NCI-H2196 treated with DMSO at 0.1 percent for 48 hours (cell line): ENCODE results near the gene ATP8B3.

Experiments used
- DNase-seq: peaks from one replicate; lab custom pipeline; 2025; ENCODE audit not compliant: unreplicated experiment; lab: John Stamatoyannopoulos, UW

ATP8B3 gene

GRCh38 chr19:1851654-1852580, 39.8 kb upstream of the ATP8B3 start:
- DNase-seq = no peak

DNA sequence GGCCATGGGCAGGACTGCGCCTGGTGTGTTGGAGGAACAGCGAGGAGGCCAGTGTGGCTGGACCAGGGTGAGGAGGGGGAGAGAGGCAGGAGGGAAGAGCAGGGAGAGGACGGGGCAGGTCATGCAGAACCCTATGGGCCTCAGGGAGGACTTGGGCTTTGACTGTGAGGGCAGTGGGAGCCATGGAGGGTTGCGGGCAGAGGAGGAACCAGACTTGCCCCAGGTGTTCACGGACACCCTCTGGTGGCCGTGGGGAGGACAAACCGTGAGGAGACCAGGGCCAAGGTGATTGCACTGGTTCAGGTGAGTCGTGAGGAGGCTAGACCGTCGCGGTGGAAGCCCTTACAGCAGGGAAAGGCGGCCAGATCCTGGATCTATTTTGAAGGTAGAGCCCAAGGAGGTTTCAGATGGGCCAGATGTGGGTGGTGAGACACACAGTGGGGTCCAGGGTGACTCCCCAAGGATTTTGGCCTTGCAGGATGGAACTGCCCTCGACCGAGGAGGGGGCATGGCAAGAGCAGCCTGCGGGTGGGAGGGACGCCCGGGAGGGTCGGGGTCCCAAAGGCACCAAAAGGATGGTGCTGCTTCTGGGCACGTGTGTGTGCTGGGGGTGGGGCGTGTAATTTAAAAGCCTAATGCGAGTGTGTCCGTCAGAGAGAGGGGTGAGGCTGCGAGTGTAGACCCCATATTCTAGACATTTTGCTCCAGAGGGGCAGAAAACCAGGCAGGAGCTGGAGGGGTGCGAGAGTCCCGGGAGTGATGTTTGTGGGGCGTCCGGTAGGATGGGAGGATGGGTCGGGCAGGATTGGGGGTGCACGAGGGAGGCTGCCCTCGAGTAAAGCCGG, 39.0 kb upstream of the ATP8B3 start:
- DNase-seq = no peak

DNA sequence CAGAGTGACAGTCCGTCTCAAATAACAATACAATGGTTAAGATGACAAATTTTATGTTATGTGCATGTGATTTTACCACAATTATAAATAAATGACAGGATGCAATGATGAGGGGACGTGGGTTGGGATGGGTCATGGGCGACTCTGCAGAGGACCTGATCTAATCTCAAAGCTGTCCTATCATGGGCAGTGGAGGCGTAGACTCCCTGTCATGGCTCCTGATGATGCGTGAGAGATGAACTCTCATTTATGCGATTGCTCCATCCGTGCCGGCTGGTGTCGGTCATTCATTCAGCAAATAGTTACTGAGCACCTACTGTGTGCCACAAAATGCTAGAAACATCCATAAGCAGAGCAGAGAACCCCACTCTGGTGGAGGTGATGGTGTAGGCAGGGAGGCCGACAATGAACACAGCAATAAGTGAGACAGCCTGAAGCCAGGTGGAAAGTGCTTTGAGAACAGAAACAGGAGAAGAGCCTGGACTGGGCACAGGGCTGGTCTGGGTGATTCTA, 37.9 kb upstream of the ATP8B3 start:
- DNase-seq = no peak

- DNase-seq = no peak
Measured at GRCh38 chr19:1849132-1849474, 37.0 kb upstream of the ATP8B3 start.

DNA sequence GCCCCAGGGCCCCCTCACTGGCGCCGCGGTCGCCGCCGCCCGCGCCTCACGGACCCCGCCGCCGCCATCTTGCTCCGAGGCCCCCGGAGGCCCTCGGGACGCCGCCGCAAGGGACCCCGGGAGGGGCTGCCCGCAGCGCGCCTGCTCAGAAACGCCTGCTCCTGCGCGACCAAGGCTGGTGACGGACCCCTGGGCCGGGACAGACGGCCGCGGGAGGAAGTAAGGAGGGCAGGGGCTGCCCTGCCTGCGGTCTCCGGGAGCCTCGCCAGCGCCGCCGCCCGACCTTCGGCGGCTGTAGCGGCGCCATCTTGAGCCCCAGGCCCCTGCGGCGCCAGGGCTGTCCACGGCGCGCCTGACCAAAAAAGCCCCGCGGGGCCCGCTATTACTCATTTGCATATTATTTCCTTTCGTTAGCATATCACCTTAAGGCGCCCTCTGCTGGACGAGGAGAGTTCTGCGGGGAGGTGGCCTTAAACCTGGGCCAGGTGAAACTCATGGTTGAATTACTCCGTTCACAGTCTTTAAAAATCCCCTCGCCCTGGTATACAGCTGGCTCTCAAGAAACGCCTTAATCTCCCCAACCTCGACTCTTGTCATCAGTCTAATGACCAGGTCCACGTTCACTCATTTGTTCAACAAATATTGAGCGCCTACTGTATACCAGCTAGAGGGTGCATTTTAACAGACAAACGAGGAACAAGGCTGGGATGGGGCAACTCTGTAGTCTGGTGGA, 36.5 kb upstream of the ATP8B3 start, which contains the start of gene REXO1:
Gene REXO1 (minus strand): TSS at position 85 of the 733 bp plus-strand sequence. CDS start 125 bp downstream, outside the sequence.
- peak; percentile 83 for DNase-seq

GRCh38 chr19:1847684-1848398, 35.8 kb upstream of the ATP8B3 start:
- DNase-seq = no peak

DNA sequence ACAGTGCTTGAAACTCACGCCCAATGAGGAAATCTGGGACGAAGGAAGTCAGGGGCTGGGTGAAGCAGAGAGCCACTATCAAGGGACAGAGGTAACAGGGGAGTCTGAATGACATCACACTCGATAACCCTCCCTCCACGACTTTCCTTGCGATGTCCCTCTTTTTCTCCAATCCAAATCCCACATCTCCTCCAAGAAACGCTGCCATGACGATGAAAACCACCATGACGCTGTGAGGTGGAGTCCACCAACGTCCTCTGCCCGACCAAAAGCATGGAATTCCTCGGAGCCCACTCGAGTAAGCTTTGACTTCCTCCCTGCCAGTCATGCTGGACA, 35.2 kb upstream of the ATP8B3 start:
- no peak for DNase-seq

GRCh38 chr19:1846517-1847204, 34.6 kb upstream of the ATP8B3 start:
- DNase-seq = no peak

DNA sequence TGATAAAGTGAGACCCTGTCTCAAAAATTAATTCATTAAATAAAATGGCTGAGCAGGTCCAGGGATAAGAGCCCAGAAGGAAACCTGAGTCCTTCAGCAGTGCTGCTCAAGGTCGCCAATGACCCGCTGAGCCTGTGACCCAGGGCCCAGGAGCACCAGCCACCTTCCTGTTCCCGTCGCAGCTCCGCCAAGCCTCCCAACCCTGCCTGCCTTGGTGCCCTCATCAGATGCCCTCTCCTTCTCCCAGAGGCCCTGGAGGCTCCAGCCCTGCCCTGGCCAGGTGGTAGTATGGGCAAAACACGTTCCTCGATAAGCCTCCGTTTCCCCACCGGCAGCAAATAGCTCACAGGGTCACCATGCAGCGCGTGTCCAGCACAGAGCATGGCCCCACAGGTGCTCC, 33.6 kb upstream of the ATP8B3 start:
- no peak for DNase-seq

DNA sequence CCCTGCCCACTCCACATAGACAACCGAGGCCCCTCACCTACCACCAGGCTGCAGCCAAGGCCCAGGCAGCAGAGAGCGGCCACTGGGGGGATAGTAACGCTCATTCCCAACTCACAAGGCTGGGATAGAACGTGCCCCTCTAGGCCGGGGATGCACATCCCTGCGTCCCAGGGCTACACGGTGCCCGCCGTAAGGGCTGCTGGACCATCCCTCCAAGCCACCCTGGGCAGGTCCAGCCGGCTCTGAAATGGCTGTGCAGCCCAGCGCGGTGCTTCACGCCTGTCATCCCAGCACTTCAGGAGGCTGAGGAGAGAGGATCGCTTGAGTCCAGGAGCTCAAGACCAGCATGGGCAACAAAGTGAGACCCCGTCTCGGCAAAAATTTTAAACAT, 33.0 kb upstream of the ATP8B3 start:
- DNase-seq = no peak

DNA sequence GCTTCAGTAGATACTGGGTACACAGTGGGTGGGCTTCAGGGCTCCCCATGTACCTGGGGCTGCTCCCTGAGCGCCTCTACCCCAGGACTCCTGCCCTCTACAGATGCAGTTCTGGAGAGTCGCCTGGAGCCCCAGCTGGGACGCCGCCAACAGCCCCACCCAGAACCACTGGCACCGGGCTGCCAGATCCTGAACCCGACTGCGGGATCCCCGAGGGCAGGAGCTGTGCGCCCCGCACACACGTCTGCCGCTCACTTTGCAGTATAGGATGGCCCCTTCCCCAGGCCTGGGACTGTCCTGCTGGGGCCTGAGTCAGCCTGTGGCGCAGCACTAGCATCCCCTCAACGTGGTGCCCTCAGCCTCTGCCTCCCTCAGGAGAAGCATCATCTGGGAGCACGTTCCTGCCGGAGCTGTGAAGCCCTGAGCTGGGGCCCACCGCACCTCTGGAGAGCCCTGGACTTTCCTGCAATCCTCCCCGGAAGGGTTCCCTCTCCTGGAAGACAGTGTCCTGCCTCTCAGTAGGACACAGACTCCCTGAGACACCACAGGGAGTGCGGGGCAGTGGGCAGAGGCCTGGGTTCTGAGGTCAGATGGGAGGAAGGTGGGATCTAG, 32.5 kb upstream of the ATP8B3 start:
- no peak for DNase-seq

GRCh38 chr19:1843646-1844394, 31.7 kb upstream of the ATP8B3 start:
- no peak for DNase-seq

- DNase-seq = no peak
Measured at GRCh38 chr19:1843116-1843515, 31.0 kb upstream of the ATP8B3 start.

GRCh38 chr19:1841209-1841924, 29.3 kb upstream of the ATP8B3 start:
- no peak for DNase-seq

DNA sequence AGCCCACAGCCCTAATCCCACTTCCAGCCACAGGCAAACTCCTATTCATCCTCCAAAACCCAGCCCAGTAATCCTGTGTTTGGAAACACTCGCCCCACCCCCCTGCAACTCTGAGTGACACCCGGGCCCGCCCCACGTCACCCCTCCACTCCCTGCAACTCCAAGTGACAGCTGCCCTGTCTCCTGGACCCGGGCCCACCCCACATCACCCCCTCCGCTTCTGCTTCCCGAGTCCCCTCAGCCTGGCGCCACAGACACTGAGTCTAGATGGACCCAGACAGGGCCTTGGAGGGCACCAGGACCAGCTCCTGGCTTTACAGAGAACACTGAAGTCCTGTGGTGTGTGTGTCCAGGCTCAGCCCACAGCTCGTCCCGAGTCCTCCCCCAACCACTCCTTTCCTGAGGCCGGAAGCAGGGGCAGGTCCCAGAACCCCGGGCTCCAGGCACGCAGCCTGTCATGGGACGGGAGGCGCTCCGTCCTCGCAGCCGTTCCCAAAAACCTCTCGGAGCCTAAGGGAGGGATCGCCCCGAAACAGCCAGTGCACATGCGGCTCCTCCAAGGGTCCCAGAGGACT, 28.6 kb upstream of the ATP8B3 start:
- no peak for DNase-seq

DNA sequence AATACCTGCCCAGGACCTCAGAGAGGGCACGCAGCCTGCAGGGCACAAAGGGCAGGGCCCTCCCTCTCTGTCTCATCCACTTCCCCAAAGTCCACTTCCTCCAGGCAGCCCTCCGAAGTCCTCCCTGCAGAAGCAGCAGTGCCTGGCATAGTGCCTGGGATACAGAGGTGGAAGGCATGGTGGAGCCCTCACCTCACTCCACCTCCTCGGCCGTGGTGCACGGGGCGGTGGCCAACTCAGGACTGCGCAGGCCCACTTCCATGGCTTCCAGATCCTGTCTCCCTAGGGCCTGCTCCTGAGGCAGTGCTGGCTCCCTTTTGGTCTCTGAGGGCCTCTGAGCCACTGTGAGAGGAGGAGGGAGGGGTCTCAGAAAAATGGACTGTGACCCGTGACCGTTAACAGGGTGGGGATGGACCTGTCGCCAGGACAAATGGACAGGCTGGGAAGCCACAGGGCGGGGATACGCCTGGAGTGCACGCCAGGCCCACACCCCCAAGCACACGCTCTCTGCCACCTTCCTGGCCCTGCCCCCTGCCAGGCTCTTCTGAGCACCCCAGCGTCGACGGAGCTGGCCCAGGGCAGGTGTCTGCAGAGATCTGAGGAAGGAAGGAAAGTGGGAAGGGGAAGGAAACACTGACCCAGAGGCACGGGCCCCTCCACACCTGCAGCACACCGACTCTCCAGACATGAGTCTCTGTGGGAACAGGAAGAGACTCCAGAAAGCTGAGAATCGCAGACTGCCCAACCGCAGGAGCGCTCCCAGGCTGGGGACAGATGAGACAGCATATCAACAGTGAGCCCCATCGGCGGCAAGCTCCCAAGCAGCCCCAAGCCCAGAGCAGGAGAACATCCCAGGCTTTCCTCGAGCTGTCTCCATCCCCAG, 27.8 kb upstream of the ATP8B3 start:
- DNase-seq = no peak

DNA sequence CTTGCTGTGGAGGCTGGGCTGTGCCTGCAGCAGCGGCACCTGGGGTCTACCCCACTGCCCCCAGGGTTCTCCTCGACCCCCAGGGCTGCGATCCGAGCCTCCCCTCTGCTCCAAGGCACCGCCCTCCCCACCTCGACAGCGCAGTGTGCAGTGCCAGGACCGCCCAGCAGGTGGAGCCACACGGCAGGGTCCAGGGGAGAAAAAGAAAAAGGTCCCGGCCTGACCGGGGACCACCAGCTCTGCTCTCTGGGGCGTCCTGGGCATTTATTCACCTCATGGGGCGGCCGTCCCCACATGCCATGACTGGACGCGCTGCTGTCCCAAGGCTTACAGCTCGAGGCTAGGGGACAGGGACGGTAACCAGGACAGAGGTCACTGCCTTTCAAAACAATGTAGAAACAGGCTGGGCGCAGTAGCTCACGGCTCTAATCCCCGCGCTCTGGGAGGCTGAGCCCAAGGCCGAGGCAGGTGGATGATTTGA, 25.6 kb upstream of the ATP8B3 start:
- DNase-seq = no peak
